Vagina (tissue), 2 donors: Measurements from ENCODE around the gene MAOB.

Experiments
- POLR2A ChIP-seq, 2 donors: fragments of 450-650 bp; IDR thresholded peaks; one replicate each; pipeline ENCODE4 v1.6.1; 2017; ENCODE audit warnings: antibody characterized with exemption in 2 of 2, mild to moderate bottlenecking in 2 of 2, moderate library complexity in 2 of 2
- POLR2AphosphoS5 ChIP-seq, 2 donors: sonication (generic); formaldehyde crosslinking; IDR thresholded peaks; one replicate each; pipeline ENCODE4 v1.9.0; 2017; ENCODE audit warnings: antibody characterized with exemption in 2 of 2, mild to moderate bottlenecking in 2 of 2, low read depth in 1 of 2; ENCODE audit not compliant: insufficient read depth in 1 of 2
- TF ChIP-seq, protein P1 (sequence below), 3 experiments: fragments of 450-650 bp in 2 of 3; fragments of 200-600 bp in 1 of 3; sonication (generic) in 1 of 3; IDR thresholded peaks; one replicate each; pipeline ENCODE4 v1.5.1; 2017 to 2019; ENCODE audit warnings: antibody characterized with exemption in 3 of 3, mild to moderate bottlenecking in 2 of 3, moderate library complexity in 2 of 3

DNA sequence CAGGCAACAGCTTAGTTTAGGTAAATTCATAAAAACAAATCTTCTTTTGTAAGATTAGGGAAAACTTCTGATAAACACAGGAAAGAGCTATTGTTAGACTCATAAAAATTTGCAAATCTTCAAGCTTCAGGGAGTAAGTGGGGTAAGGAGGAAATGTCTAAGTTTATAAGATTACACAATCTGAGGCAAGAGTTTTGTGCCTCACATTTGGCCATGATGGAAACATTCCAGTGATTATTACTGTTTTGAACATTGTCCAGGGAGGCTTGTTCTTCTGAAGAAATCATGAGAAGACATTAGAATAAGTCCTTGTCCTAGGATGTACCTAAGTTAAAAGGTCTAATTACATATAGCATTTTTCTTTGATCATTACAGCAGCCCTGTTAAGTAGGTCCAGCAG is 72.8 kb downstream of the MAOB start:
- no peak for TF ChIP-seq POLR2A (IDR thresholded peaks at IDR 0.05)
- TF ChIP-seq, protein P1, sequence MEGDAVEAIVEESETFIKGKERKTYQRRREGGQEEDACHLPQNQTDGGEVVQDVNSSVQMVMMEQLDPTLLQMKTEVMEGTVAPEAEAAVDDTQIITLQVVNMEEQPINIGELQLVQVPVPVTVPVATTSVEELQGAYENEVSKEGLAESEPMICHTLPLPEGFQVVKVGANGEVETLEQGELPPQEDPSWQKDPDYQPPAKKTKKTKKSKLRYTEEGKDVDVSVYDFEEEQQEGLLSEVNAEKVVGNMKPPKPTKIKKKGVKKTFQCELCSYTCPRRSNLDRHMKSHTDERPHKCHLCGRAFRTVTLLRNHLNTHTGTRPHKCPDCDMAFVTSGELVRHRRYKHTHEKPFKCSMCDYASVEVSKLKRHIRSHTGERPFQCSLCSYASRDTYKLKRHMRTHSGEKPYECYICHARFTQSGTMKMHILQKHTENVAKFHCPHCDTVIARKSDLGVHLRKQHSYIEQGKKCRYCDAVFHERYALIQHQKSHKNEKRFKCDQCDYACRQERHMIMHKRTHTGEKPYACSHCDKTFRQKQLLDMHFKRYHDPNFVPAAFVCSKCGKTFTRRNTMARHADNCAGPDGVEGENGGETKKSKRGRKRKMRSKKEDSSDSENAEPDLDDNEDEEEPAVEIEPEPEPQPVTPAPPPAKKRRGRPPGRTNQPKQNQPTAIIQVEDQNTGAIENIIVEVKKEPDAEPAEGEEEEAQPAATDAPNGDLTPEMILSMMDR (IDR thresholded peaks at IDR 0.05), result no peak
- TF ChIP-seq POLR2AphosphoS5 (IDR thresholded peaks at IDR 0.05; ENCODE audit: insufficient read depth in 1 of 2, low read depth in 1 of 2), result peak; percentile 14 to 53
